NCI-H2029 (cell line): Measurements from ENCODE around the gene SMCO2.

ENCODE experiments used
- DNase-seq: peaks from one replicate; lab custom pipeline; 2025; lab: John Stamatoyannopoulos, UW

Gene SMCO2

GRCh38 chr12:27455589-27455988, 9.1 kb downstream of the SMCO2 start:
- no peak for DNase-seq

DNA sequence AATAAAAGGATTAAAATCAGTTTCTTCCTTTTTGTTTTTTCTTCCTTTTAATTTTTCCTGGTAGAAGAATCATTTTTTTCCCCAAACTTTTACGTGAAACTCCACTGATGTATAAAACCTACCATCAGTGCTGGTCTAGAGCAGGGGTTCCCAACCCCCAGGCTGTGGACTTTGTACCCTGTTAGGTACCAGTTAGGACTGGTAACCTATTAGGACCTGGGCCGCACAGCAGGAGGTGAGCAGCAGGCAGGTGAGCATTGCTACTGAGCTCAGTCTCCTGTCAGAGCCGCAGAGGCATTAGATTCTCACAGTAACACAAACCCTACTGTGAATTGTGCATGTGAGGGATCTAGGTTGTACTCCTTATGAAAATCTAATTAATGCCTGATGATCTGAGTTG, 10.1 kb downstream of the SMCO2 start:
- DNase-seq, result no peak

GRCh38 chr12:27460471-27460978, 14.0 kb downstream of the SMCO2 start:
- no peak for DNase-seq

GRCh38 chr12:27462151-27462694, 15.7 kb downstream of the SMCO2 start:
- DNase-seq, result no peak

DNA sequence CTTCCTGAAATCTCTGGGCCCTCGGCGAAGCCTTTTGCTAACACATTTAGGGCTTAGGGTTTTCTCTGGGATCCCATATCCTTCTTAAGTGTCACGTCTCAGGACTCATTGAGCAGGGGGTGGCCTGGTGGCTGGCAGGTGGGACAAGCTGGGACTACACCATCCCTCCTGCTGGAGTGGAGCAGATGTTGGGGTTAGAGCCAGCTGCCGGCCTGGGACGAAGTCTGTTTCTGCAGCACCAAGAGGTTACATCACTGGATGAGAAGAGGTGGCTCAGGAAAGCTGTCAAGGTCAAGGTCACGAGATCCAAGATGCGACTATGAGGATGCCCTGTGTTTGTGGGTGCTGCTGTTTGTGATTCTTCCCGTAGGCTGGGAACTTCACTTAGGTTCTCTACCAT, 16.3 kb downstream of the SMCO2 start:
- no peak for DNase-seq

DNA sequence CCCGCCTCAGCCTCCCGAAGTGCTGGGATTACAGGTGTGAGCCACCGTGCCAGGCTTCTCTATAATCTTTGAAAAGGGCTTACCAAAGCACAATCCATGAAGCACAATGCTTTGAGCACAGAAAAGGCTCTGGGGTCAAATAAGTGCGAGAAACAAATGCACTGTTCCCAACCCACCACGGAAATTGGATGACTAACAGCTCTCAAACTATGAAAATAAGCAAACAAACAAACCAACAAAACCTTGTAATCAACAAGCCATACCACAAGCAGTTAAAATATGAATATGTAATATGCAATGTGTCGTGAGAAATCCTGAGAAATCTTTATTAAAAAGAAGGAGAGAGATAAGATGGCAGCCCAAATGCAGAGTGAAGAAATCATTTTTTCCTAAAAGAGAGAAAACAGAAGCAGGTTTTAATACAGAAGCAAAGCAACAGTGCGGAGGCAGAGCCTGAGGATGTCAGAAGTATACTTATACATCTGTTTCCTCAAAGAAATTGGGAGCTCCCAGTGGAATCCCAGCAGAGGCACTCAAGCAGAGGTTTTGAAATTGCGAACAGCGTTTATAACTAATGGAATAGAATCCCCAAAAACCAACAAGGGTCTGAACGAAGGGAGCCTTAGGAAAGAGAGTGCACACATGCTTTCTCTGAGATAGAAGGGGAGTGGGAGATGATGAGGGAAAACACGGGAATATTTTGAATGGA, 17.1 kb downstream of the SMCO2 start:
- DNase-seq, result no peak

DNA sequence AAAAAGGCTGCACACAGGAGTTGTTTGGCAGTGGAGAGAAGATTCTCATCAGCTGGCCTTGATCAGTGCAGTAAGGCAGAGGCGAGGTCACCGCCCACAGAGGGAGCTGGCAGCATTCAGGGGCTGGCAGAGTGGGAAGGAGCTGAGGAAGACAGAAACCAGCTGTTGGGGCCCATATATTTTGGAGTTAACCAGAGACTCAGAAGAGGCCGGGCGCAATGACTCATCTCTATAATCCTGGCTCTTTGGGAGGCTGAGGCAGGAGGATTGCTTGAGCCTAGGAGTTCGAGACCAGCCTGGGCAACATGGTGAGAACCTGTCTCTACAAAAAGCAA, 17.7 kb downstream of the SMCO2 start:
- DNase-seq, result no peak

DNA sequence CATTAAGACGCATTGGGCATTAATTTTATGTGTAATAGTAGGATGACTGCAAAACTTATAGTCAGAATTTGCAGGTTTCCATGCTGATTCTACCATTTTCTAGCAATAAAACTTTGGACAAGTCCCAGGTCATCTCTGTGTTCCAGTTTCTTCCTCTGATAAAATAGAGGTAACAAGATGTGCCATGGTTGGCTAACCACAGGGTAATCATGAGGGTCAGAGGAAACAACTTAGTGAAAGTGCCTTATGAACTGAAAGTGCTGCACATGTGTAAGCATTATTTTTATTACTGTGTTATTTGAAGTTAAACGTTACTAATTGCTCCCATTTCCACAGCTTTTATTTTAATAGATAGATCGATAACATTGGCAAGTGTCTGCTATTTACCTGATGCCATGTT, 21.1 kb downstream of the SMCO2 start:
- no peak for DNase-seq

- no peak for DNase-seq
Measured at GRCh38 chr12:27468241-27468640, 21.7 kb downstream of the SMCO2 start.

- no peak for DNase-seq
Measured at GRCh38 chr12:27469176-27469736, 22.7 kb downstream of the SMCO2 start.

DNA sequence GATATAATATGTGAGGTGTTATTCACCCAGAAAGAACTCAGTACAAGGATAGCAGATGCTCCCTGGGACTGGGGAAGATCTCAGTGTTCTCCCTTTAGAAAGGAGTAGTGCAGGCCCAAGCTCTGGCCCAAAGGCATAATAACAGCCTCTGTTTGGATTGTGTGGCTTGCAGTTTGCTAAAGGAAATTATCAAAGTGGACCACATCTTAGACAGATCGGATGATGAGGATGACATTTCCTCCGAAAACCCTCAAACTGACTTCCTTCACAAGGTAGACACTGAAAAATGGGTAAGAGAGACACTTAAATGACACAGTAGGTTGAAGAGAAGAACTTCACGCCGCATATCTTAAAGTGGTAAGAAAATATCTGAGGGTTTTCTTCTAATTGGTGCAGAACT, 26.1 kb downstream of the SMCO2 start:
- no peak for DNase-seq

DNA sequence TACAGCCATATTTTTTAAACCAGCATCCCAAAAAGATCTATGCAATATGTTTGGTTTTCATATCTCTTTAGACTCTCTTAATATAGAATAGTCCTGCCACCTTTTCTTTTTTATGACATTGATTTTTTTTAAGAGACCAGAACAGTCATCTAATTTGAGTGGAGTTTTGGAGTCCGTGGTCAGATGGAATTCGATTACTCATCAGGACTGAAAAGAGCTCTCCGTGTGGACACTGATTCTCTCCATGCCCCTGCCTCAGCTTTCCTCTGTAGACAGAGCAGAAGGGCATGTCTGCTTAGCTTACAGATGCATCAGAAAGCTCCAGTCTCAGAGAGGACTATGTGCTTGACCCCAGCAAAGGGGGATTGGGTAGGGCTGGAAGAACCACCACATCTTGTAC, 27.8 kb downstream of the SMCO2 start:
- DNase-seq, result no peak

- DNase-seq, result no peak
Measured at GRCh38 chr12:27477049-27477448, 30.5 kb downstream of the SMCO2 start.

DNA sequence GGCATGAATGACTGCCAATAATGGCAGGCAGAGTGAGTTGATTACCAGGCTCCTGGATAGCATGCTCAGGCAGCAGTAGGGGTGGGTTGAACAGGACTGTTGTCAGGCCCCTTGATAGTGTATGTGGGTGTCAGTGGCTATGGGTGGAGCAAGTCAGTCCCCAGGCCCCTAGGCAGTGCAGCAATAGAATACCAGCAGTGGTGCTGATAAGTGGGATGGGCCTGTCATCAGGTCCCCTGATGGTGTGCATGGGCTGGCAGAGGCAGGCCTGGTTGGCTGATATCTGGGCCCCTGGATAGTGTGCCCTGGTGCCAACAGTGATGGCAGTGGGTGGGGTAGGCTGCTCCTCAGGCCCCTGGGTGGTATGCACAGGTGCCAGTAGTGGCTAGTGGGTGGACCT, 32.4 kb downstream of the SMCO2 start:
- DNase-seq, result no peak

- DNase-seq, result no peak
Measured at GRCh38 chr12:27480016-27480415, 33.5 kb downstream of the SMCO2 start.

GRCh38 chr12:27486961-27487360, 40.4 kb downstream of the SMCO2 start:
- DNase-seq, result no peak

DNA sequence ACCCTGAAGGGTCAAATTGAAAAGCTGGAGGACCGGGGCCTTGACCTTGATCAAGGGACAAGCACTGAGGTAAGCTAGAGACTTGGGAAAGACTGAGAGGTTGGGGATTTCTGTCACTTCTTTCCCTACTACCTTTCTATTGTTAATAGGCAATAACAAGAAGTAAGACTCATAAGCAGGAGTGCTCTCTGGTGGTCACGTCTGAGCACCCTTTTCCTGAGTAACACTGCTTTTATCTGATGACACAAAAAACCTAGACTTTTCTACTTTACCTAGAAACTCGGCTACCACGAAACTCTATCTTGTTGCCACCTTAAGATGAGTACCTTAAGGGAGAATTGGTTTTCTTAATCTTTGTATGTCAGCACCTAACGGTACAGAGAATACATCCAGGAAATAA, 41.9 kb downstream of the SMCO2 start:
- DNase-seq, result no peak

- no peak for DNase-seq
Measured at GRCh38 chr12:27491226-27491625, 44.7 kb downstream of the SMCO2 start.

GRCh38 chr12:27493260-27493940, 46.9 kb downstream of the SMCO2 start:
- DNase-seq, result no peak

DNA sequence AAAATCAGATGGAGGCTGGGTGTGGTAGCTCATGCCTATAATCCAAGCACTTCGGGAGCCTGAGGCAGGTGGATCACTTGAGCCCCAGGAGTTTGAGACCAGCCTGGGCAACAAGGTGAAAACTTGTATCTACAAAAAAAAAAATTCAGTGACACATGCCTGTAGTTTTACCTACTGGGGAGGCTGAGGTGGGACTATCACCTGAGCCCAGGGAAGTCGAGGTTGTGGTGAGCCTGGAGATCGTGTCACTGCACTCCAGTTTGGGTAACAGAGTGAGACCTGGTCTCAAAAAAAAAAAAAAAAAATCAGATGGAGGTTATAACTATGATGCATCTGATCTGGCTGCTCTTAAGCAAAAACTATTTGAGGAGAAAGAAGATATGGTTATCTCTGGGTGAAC, 50.9 kb downstream of the SMCO2 start:
- no peak for DNase-seq

DNA sequence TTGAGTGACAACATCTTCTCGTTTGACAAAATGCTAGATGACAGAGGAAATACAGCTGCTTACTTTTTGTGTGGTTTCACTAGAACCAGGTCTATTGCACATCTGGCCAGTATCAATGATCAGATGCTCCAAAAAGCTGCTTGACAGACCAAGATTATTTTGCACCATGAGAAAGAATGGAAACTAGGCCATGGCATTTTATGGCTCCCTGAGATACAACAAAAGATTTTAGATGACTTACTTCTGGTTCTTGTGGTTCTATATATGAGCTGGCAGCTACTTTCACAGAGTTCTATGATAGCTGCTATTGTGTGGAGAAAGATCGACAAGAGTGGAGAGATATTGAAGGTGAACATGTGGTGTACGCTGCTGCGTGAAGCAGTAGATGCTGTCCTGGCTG, 51.6 kb downstream of the SMCO2 start:
- no peak for DNase-seq

- DNase-seq, result no peak
Measured at GRCh38 chr12:27498761-27499160, 52.2 kb downstream of the SMCO2 start.

DNA sequence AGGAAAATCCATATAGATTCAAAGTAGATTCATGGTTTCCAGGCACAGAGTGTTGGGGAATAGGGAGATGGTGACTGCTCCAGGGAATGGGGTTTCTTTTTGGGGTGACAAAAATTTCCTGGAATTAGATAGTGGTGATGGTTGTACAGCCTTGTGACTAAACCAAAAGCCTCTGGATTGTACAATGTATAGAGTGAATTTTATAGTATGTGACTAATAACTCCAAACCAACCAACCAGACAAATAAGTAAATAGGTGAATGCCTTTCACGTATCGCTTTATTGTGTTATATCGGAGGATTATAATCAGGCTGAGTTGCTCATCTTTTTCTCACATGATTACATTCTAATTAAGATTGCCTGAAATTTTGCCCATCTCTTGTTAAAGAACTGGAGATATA, 52.8 kb downstream of the SMCO2 start:
- DNase-seq, result no peak
